Activated effector memory CD4-positive, alpha-beta T cell treated with Interleukin-2 at 50 U/mL for 16 hours (primary cell): ENCODE results near the gene PTPN20.
"Not testable (repeated sequence)": the region's sequence is repeated elsewhere in the genome, so short reads cannot be mapped to it uniquely, and the experiment has no call there.

Experiments
- DNase-seq: peaks from one replicate; pipeline ENCODE4 v3.0.0-alpha.2; 2020

The PTPN20 gene

GRCh38 chr10:46960742-46961141, 49.5 kb downstream of the PTPN20 start:
- not testable (repeated sequence) for DNase-seq

- DNase-seq: not testable (repeated sequence)
Observed at GRCh38 chr10:46963356-46963755, 52.1 kb downstream of the PTPN20 start.

- DNase-seq: not testable (repeated sequence)
Observed at GRCh38 chr10:46967013-46967412, 55.8 kb downstream of the PTPN20 start.

- DNase-seq: not testable (repeated sequence)
Observed at GRCh38 chr10:46980223-46980622, 69.0 kb downstream of the PTPN20 start.

GRCh38 chr10:46987233-46987924, 76.2 kb downstream of the PTPN20 start:
- DNase-seq: not testable (repeated sequence)

GRCh38 chr10:46992803-46993561, 81.8 kb downstream of the PTPN20 start:
- DNase-seq: no peak

- no peak for DNase-seq
Observed at GRCh38 chr10:46995234-46995633, 84.0 kb downstream of the PTPN20 start.

- no peak for DNase-seq
Observed at GRCh38 chr10:46998192-46998591, 87.0 kb downstream of the PTPN20 start.

GRCh38 chr10:46998595-46998994, 87.4 kb downstream of the PTPN20 start:
- no peak for DNase-seq

- no peak for DNase-seq
Observed at GRCh38 chr10:46999217-46999616, 88.0 kb downstream of the PTPN20 start.

GRCh38 chr10:47008769-47009168, 97.5 kb downstream of the PTPN20 start:
- DNase-seq: no peak

GRCh38 chr10:47009215-47009838, 98.1 kb downstream of the PTPN20 start:
- DNase-seq: no peak

- DNase-seq: no peak
Observed at GRCh38 chr10:47010036-47010435, 98.8 kb downstream of the PTPN20 start.

- DNase-seq: no peak
Observed at GRCh38 chr10:47012214-47012613, 101.0 kb downstream of the PTPN20 start.

- no peak for DNase-seq
Observed at GRCh38 chr10:47013507-47014154, 102.4 kb downstream of the PTPN20 start.

- no peak for DNase-seq
Observed at GRCh38 chr10:47015404-47015803, 104.2 kb downstream of the PTPN20 start.

- DNase-seq: no peak
Observed at GRCh38 chr10:47016564-47016963, 105.3 kb downstream of the PTPN20 start.

- no peak for DNase-seq
Observed at GRCh38 chr10:47018026-47018735, 107.0 kb downstream of the PTPN20 start.

GRCh38 chr10:47019155-47020145, 108.2 kb downstream of the PTPN20 start:
- DNase-seq: no peak

GRCh38 chr10:47020471-47020870, 109.2 kb downstream of the PTPN20 start:
- no peak for DNase-seq

GRCh38 chr10:47021850-47022249, 110.6 kb downstream of the PTPN20 start:
- no peak for DNase-seq
